ENCODE results near the gene EFCAB6.

EFCAB6 gene

GRCh38 chr22:43838161-43838560 is 26.1 kb upstream of the EFCAB6 start:
- TF ChIP-seq CTCF (IDR thresholded peaks at IDR 0.05; ENCODE audit: extremely low read depth, insufficient read depth, missing control alignments): no peak
- in situ Hi-C loops (cut with MboI; ENCODE audit: low pct_unique_long_range_greater_than_20kb, low sequenced_read_pairs, unreplicated experiment): no loop called here
- DNase-seq (ENCODE audit: low spot score): no peak

- TF ChIP-seq CTCF (IDR thresholded peaks at IDR 0.05; ENCODE audit: extremely low read depth, insufficient read depth, missing control alignments): no peak
- DNase-seq (ENCODE audit: low spot score): no peak
- in situ Hi-C loops (cut with MboI; ENCODE audit: low pct_unique_long_range_greater_than_20kb, low sequenced_read_pairs, unreplicated experiment): no loop called here
These were observed 25.6 kb upstream of the EFCAB6 start for GRCh38 chr22:43837666-43838065.

GRCh38 chr22:43835736-43836135 is 23.6 kb upstream of the EFCAB6 start:
- in situ Hi-C loops (cut with MboI; ENCODE audit: low pct_unique_long_range_greater_than_20kb, low sequenced_read_pairs, unreplicated experiment): no loop called here
- DNase-seq (ENCODE audit: low spot score): no peak
- no peak for TF ChIP-seq CTCF (IDR thresholded peaks at IDR 0.05; ENCODE audit: extremely low read depth, insufficient read depth, missing control alignments)

- DNase-seq (ENCODE audit: low spot score): no peak
- TF ChIP-seq CTCF (IDR thresholded peaks at IDR 0.05; ENCODE audit: extremely low read depth, insufficient read depth, missing control alignments): no peak
- in situ Hi-C loops (cut with MboI; ENCODE audit: low pct_unique_long_range_greater_than_20kb, low sequenced_read_pairs, unreplicated experiment): no loop called here
These were observed 23.1 kb upstream of the EFCAB6 start for GRCh38 chr22:43835166-43835565.

- no peak for DNase-seq (ENCODE audit: low spot score)
- no peak for TF ChIP-seq CTCF (IDR thresholded peaks at IDR 0.05; ENCODE audit: extremely low read depth, insufficient read depth, missing control alignments)
- in situ Hi-C loops (cut with MboI; ENCODE audit: low pct_unique_long_range_greater_than_20kb, low sequenced_read_pairs, unreplicated experiment): no loop called here
These were observed 21.5 kb upstream of the EFCAB6 start for GRCh38 chr22:43833286-43834240.

GRCh38 chr22:43832393-43833265 is 20.5 kb upstream of the EFCAB6 start:
- DNase-seq (ENCODE audit: low spot score): no peak
- in situ Hi-C loops (cut with MboI; ENCODE audit: low pct_unique_long_range_greater_than_20kb, low sequenced_read_pairs, unreplicated experiment): no loop called here
- TF ChIP-seq CTCF (IDR thresholded peaks at IDR 0.05; ENCODE audit: extremely low read depth, insufficient read depth, missing control alignments): no peak
